Fibroblast of peridontal ligament (primary cell): ENCODE measurements around the gene TMEM273.
A peak's percentile ranks its signal among the peaks of the same experiment; 100 is the strongest.
"Not testable (repeated sequence)": the region's sequence is repeated elsewhere in the genome, so short reads cannot be mapped to it uniquely, and the experiment has no call there.

Source experiments
- DNase-seq: peaks from one replicate; pipeline ENCODE4 v3.0.0-alpha.2; 2010; ENCODE audit errors: extremely low read depth

Gene TMEM273

DNA sequence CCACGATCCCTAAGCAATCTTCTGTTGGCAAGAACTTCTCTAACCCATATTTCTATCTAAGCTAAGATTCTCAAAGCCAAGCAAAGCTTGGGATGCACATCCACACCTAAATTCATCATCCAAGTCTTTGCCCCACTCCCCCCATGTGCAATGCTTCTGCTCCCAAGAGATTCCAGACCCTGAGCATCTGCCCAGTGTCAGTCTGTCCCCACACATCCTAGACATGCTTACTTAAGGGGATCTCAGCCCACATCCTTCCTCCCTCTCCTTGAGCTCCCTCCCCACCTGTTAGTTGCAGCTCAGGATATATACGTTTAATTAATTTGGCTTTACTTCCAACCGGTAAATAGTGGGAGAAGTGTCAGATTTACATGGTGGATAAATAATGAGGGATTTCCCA is 17.0 kb upstream of the TMEM273 start:
- no peak for DNase-seq

DNA sequence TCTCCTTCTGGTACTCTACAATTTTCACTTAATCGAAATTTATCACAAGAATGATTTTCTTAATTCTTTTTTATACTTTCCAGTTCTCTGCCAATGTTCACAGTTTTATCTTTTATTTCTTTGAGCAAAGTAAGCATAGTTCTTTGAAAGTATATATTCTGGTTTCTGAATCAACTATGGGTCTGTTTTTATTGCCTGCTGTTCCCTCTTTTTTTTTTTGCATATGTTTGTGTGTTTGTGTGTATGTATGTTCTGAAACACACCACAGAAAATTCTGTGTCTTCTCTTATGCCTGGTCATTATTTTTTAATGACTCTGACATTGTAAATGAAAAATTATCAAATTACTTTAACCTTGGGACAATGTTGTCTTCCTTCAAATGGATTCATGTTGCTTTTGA is 15.9 kb upstream of the TMEM273 start:
- DNase-seq, result no peak

DNA sequence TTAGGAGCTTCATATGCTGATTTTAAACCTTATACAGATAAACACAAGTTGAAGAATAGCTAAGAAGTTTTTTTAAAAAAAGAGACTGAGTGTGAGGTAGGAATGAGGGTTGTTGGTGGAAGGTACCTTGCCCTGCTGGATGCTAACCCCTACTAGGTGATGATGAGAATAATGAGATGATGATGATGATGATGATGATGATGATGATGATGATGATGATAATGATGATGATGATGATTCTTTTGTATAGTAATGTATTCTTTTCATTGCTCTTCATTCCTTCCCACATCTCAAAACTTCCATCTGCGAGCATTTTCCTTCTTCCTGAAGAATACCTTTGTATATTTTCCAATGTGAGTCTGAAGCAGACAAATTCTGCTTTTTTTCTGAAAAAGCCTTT is 14.1 kb upstream of the TMEM273 start:
- DNase-seq, result no peak

DNA sequence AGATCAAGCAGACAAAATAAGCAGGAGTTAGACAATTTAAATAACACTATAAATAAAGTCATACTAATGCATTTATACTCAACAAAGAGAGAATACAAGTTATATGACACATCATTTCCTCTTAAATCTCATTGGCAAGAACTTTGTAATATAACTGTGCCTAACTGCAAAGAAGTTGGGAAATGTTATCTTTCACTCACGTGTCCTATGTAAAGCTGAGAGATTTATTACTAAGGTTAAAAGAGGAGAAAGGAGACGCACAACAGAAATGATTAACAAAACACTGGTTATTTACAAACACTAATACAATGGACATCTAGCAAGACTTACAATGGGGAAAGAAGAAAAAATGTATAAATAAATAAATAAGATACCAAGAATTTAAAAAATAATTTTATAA is 12.7 kb upstream of the TMEM273 start:
- DNase-seq, result no peak

DNA sequence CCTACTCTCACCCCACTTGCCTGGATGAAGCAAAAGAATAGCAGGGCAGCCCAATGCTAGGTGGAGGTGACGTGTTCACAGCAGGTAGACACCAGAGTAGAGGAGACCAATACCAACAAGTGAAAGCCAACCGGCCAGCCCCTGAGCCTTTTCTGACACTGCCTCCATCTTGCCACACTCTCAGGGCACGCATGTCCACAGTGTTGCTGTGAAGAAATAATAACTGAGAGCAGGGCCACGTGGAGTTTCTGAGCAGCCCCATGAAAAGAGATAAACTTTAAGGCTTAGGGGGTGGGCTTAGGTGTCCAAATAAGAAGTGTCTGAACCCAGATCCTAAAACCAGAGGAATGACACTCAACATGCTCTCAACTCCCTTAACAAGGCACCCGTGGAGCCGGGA is 9.0 kb upstream of the TMEM273 start:
- DNase-seq, result no peak

DNA sequence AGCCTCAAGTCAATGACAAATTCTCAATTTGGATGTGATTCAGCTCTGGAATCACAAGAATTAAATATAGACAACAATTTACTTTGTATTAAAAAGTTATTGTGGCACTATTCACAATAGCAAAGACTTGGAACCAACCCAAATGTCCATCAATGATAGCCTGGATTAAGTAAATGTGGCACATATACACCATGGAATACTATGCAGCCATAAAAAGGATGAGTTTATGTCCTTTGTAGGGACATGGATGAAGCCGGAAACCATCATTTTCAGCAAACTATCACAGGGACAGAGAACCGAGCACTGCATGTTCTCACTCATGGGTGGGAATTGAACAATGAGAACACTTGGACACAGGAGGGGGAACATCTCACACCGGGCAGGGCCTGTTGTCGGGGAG is 7.7 kb upstream of the TMEM273 start:
- not testable (repeated sequence) for DNase-seq

DNA sequence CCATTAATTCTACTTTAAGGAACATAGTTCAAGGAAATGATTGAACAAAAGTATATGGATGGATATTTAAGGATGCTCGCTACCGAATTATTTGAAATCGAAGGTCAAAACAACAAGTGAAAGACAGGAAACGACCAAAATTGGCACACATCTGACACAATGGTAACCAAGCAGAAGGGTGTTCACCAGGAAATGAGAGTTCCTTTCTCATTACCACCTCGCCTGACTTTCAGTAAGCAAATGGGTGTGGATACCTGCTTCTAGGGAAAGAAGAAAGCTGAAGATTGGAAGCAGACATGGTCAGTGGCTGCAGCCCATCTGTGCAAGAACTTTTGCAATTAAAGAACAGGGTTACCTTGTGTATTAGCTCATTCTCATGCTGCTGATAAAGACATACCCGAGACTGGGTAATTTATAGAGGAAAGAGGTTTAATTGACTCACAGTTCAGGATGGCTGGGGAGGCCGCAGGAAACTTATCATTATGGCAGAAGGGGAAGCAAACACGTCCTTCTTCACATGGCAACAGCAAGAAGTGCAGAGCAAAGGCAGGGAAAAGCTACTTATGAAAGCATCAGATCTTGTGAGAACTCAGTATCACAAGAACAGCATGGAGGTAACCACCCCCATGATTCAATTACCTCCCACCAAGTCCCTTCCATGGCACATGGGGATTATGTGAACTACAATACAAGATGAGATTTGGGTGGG is 6.2 kb upstream of the TMEM273 start:
- DNase-seq, result no peak

DNA sequence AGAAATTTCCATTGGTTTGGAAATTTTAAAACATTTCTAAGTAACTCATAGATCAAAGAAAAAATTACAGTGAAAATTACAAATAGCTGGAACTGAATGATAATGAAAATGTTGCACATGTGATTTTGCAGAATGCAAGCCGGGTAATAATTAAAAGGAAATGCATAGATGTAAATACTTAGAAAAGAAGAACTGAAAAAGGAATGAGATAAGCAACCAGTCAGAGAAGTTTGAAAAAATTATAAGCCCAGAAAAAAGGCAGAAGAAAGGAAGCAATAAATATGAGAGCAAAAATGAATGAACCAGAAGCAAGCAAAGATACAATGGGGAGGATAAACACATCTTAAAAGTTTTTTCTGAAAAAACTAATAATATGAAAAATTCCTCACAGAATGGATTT is 3.2 kb upstream of the TMEM273 start:
- DNase-seq, result no peak

DNA sequence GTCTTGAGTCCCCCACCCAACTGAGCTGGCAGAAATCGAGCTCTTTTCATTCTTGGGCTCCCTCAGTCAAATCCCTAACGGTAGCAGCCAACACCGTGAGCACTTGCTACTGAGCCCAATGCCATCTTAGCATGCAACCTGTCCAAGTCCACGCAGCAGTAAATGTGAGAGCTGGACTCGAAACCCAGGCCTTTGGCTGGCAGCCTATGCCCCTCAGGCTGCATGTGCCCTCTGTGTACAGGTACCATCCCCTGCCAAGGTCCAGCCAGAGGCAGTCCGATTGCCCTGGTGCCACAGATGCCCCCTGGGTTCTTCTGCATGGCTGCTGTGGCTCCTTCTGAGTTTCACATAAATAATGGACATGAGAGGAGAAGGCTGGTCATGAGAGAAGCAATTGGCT is 1.2 kb upstream of the TMEM273 start:
- DNase-seq, result no peak

DNA sequence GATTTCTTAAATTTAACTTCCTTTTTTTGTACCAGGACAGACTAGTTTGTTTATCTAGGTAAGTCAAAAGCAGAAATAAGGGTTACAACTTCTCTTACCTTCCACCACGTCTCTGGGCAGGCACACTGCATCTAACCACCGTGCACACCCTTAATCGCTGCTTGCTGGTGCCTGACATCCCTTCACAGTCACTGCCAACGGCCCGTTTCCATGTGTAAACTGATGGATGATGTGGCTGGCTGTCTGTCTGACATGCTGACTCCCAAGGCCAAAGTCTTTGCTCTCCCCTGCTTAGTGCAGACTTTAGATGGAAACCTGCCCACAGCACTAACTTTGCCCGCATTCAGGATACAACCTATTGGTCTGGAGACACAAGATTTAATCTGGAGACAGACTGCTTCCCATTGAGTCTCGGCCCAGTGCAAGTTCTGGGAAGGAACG is 1.1 kb downstream of the TMEM273 start:
- DNase-seq, result no peak

DNA sequence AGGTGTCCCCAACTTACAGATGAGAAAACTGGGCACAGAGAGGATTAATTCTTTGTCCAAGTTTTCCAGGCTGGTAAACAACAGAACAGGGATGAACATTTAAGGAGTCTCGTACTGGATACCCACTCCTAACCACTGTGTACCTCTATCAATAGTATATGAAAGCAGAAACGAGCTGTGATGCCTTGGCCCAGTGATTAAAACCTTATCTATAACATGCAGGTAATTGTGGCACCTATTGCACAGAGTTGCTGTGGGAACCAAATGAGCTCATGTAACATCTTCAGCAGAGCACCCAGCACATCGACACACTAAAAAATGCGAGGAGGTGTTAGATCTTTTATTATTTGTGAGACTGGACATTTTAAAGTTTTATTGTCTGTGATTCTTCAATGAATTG is 1.6 kb downstream of the TMEM273 start:
- no peak for DNase-seq

DNA sequence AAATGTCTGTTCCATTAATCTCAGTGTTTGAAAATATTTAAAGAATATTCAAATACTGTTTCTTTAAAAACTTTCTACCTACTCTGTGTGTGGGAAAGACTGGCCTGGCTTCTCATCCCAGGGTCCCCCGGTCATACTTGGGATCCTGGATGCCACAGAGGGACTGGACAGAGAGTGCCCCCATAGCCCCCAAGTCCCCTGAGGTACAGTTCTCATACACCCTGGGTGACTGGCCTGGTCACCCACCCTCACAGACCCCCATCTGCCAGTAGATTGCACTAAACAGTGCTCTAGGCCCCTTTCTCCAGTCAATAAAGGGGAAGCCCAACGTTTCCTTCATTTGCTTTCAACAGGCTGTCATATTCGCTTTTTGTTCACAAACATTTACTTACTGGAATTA is 3.0 kb downstream of the TMEM273 start:
- DNase-seq, result no peak

DNA sequence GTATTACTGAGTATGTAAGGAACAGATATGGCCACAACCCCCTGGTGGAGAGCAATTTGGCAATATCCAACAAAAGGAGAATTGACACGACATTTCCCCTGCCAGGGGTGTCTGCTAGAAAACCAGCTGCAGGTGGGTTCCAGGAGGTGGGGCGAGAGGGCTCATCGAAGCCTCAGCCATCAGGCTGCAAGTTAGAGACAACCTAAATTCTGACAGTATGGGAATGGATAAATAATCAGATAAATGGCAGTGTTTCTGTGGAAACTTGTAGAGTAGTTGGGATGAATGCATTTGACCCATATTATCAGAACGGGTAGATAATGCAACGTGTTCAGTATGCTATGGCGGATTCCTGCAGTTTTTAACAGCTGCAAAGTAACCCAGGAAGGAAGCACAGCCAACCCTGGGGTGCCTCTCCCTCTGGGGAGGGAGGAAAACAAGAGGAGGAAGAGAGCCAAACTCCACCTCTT is 3.5 kb downstream of the TMEM273 start:
- no peak for DNase-seq

DNA sequence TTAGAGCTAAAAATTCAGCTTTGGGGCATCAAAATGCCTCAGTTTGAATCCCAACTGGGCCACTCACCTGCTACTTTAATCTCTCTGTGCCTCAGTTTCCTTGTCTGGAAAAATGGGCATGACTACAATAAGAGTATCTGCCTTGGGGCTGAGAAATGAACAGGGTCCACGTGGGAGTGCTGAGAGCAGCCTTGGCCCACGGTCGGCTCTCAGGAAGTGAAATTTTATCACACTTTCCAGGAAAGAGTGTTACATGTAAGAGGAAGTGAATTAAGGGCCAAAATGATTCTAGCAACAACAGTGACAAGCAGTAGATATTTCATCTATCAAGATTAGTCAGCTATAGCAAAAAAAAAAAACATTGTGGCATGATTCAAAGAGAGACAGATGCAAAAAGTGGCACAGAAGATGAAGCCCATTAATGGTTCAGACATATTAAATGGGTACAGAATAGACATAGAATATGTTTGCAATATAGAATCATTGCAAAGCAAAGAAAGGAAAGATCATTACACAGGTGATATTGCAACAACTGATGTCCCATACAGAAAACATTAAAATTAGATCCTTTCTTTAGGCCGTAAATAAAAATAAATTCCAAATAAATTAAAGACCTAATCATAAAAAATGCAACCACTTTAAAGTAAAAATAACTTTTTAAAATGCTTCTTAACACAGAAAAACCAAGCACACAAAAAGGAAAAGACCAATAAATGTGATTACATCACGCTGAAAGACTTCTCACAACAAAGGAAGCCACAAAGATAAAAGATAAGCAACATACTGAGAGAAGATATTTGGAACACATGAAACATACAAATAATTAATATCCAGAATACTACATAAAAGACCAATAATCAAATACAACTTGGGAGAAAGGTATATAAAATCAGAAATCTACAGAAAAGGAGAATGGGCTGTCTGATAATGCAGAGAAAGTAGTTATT is 4.3 kb downstream of the TMEM273 start:
- no peak for DNase-seq

DNA sequence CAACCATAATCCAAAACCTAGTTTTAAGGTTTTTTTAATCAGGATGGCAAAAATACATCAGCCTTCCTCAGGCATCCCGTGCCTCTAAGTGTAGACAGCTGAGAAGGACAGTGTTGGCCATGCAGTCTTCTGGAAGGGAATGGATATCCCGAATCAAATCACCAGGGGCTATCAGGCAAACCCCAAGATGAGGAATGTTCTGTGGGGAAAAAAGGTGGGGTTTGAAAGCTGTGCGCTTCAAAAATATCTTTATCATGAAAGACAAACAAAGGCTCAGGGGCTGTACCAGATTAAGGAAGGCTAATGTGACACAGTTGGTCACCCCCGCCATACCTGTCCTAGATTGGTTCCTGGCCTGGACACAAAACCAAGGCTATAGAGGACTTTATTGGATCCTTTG is 5.4 kb downstream of the TMEM273 start:
- DNase-seq, result no peak

DNA sequence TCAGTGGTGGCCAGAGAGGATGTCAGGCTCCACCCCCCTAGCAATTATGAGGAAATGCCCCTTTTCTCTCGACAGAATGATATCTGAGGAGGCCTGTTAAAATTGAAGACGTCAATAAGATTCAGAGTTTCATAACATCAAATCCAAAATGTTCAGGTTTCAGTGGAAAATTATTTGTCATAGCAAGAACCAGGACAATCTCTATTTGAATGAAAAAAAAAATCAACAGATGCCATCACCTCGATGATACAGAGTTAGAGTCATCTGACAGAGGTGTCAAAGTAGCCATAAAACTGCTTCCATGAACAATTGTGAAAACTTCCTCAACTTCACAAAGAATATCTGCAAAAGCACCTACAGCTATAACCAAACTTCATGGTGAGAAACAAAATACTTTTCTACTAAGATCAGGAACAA is 7.7 kb downstream of the TMEM273 start:
- DNase-seq, result no peak

DNA sequence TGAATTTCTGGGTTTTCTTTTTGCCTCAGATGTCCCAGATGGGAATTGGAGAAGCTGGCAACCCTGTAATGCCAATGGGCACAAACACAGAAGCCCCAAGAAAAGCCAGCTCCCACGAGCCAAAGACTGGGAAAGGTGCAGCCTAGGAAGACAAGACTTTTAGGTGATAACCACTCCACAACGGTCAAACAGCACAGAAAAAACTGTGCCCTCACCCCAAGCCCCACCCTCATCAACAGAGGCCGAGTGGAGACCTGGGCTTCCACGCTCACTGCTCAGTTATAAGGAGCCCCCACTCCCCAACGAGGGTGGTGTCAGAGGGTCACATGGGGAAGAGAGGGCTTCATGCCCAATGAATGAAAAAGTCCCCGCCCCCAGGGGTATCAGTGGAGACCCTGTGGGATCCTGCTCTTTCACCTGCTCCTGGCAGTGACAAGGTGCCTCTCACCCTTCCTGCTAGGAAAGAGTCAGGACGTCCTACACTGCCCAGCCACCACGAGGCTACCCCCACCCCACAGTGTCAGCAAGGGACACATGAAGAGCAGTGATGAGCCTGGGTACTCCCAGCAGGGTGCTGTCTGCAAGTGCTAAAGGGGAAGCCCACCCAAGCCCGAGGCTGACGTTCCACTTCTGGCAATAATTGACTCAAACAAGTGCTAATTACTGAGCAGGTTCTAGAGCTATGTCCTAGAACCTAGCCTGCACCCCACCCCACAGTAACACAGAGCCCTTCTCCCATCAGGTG is 8.3 kb downstream of the TMEM273 start:
- no peak for DNase-seq

DNA sequence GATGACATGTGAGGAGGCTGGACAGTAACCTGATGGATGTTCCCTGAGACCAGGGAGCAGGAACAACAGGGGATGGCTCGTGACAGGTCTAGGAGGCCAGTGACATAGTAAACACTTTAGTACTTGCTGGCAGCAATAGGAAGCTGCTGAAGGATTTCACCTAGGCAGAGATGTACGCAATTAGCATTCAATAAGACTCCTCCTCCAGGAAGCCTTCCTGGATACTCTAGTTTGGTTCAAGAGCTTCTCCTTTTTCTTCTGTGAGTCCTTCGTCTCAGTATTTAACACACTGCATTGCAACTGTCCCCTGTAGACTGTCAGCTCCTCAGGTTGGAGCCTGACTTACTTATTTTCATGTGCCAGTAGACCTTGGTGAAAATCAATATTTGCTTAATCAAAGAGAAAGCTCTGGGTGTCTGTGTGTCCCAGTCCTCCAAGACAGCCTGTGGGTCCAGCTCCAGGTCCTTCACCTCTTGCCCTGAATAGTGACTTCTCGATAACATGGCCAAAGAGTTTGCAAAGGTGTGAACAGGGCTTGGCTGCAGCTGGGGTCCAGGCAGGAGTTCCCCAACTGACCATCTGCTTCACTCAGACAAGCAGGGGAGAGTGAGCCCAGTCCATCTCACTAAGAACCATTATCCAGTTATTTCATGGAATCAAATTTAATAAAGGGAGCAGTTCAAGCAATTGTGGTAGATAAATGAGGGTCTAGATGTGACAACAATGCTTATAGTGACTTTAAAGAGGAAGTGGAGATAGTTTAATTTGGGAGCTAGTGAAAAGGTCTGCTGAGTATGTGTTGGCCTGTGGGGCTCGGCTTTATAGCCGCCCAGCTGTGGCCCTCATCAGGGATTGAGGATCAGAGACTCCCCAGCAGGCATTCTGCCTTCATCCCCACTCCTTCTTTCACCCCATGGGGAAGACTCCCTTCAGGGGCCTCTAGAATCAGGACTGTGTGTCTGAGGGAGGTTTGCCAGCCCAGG is 9.4 kb downstream of the TMEM273 start:
- DNase-seq, result no peak

DNA sequence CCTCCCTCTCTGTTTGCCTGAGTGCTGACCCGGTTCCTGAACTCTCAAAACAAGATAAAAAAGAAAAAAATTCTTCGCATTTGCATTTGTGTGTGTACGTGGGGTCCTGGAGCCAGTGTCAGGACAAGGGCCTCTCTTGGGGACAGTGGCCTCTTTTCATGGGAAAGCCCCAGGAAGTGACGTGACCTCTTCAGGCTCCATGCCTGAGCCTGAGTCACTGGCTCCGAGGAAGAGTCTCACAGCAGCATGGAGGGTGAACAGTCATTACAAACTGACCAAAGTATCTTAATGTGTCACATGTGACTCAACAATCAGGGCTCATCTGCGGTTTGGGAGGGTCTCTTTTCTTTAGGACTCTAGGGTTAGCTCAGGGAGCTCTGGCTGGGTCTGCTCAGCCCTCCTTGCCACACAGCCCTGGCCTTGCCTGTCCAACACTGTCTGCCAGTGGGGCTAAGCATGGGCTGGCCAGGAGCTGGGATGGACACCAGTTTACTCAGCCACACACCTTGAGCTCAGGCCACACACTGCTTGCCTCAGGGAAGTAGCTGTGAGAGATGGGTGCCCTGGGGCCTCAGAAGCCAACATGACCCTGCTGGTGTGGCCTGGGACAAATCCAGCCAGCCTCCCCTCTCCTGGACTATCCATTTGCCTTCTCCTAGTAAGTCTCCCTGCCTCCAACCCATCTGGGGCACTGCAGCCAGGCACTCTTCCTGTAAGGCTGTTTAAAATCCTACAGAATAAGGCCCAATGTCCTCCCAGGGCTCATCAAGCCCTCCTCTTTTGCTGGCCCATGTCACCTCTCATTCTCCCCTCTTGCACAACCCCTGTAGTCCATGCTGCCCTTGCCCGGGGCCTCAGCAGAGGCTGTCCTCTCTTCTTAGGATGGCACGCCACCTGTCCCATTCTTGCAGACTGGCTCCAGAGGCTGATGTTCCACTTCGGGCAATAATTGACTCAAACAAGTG is 10.5 kb downstream of the TMEM273 start:
- DNase-seq, result peak; percentile 76
